PC-3 (cell line): ENCODE data around the gene MSH3.

Experiments
- EZH2 ChIP-seq: fragments of 300-600 bp; sonication (generic); IDR thresholded peaks from one replicate; pipeline ENCODE4 v1.6.1; 2017; ENCODE audit warnings: antibody characterized with exemption, mild to moderate bottlenecking, low read length; ENCODE audit not compliant: unreplicated experiment
- EZH2phosphoT487 ChIP-seq: fragments of 300-600 bp; sonication (generic); IDR thresholded peaks from 2 replicates; pipeline ENCODE4 v1.6.1; 2018; ENCODE audit warnings: mild to moderate bottlenecking, antibody characterized with exemption, low read length, borderline replicate concordance
- TF ChIP-seq, protein P1 (sequence below): fragments of 300-600 bp; sonication (generic); conservative IDR thresholded peaks from 2 replicates; pipeline ENCODE4 v1.5.1; 2017; ENCODE audit warnings: antibody characterized with exemption, low read depth, mild to moderate bottlenecking, low read length

DNA sequence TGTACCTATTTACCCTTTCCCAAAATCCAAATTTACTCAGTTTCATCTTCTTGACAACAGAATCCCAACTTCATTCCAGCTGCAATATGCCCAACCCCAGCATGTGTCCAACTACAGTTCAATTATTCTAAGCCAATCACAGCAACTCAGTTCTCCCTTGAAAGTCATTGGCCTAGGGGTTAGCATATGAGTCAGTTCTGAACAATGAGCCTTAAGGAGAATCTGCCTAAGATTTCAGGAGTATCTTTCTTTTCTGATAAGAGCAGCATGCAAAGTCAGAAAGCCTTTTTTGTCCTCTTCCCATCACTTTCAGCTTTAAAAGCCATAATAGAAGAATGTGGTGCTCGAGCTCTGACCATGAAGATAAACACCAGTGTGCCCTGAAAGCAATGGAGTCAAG is 261.3 kb downstream of the MSH3 start:
- TF ChIP-seq EZH2phosphoT487 (no peak), EZH2 (no peak)
- TF ChIP-seq, protein P1, sequence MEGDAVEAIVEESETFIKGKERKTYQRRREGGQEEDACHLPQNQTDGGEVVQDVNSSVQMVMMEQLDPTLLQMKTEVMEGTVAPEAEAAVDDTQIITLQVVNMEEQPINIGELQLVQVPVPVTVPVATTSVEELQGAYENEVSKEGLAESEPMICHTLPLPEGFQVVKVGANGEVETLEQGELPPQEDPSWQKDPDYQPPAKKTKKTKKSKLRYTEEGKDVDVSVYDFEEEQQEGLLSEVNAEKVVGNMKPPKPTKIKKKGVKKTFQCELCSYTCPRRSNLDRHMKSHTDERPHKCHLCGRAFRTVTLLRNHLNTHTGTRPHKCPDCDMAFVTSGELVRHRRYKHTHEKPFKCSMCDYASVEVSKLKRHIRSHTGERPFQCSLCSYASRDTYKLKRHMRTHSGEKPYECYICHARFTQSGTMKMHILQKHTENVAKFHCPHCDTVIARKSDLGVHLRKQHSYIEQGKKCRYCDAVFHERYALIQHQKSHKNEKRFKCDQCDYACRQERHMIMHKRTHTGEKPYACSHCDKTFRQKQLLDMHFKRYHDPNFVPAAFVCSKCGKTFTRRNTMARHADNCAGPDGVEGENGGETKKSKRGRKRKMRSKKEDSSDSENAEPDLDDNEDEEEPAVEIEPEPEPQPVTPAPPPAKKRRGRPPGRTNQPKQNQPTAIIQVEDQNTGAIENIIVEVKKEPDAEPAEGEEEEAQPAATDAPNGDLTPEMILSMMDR: no peak
